Measurements from ENCODE around the gene CRYZ. TPM values are rescaled to one million over a fixed set of nuclear protein-coding genes. Genes with fewer than 3 reads are reported as not detected.

The CRYZ gene
- total RNA-seq (2012; rRNA removed), result 43.4 and 60.3 TPM in 2 replicates
- 31.4 and 40.6 TPM in 2 replicates for polyA plus RNA-seq (2012; rRNA removed)
- polyA plus RNA-seq (2012; cell fraction: cytosol; rRNA removed), result 7.4 and 9.0 TPM in 2 replicates
- 3.4 and 35.0 TPM in 2 replicates for polyA plus RNA-seq (2012; cell fraction: nucleus; rRNA removed; ENCODE audit: low replicate concordance)
- percentile 68 among the genes with signal in this experiment for Bru-seq, nascent RNA
- percentile 67 among the genes with signal in this experiment for BruChase-seq, experiment 1, labeled RNA remaining after a 6-hour chase
- BruChase-seq, experiment 2, labeled RNA remaining after a 2-hour chase, result percentile 65 among the genes with signal in this experiment
- long read RNA-seq, transcript CRYZ-201 (9 exons, 1,888 nt), result major isoform, 24 of 37 reads
- long read RNA-seq, transcript CRYZ-205 (10 exons, 2,301 nt), result minor isoform, 8 of 37 reads
- long read RNA-seq, partial matches to known transcripts, result 1 of 37 reads
- long read RNA-seq, other reads (novel, unspliced or antisense), result 3 of 37 reads

- H3K9ac ChIP-seq (ENCODE audit: low read depth, low read length), result peak within 1 kb of the TSS; percentile 97
Observed at GRCh38 chr1:74732960-74733603, at the start of gene CRYZ, which contains the start of gene TYW3. Gene CRYZ, minus strand, starts transcription at chr1:74733050. Its CDS starts 8,229 bp downstream, at chr1:74724821. Gene TYW3, plus strand, starts transcription at chr1:74733152. Its CDS starts 93 bp downstream, at chr1:74733245.

More at GRCh38 chr1:74732960-74733603, at the start of gene CRYZ, which contains the start of gene TYW3:
- in situ Hi-C loops (cut with MboI; ENCODE audit: low sequenced_read_pairs), result loop anchor here (25.0 kb wide), 1 partner anchor 546 kb away; the partner anchor contains the start of genes FPGT and LRRIQ3
- WGBS, 2 experiments (ENCODE audit: extremely low coverage in 2 of 2, insufficient read length in 1 of 2), result 0% methylated on average over 7 of the region's 30 CpGs; no CpG with 5 or more reads in 1 of the 2 experiments
- intact Hi-C loops (cut with micrococcal nuclease), result loop anchor here (10.0 kb wide), 1 partner anchor 148 kb away; no protein-coding TSS in a partner anchor
- dilution Hi-C loops (cut with HindIII; ENCODE audit: low sequenced_read_pairs, unreplicated experiment), result no loop called here
- Histone ChIP-seq H4K5ac (ENCODE audit: low read depth, low read length) (peak within 1 kb of the TSS; percentile 85), H3K18ac (ENCODE audit: low read depth, low read length) (peak within 1 kb of the TSS; percentile 62), H2AK5ac (ENCODE audit: low read depth, low read length) (peak within 1 kb of the TSS; percentile 90), H3K27me3 (ENCODE audit: control insufficient read depth, insufficient read depth, low read length) (no peaks in the 10 kb centered on the region), H2BK20ac (ENCODE audit: low read depth, low read length) (peak within 1 kb of the TSS; percentile 35; the same call in 1 of the 2 replicates), H3K27ac (ENCODE audit: insufficient read depth, low read length) (peak within 1 kb of the TSS; percentile 93), H3K9me1 (ENCODE audit: insufficient read depth, low read length) (peaks cover 3% of the 10 kb centered on the region), H4K8ac (ENCODE audit: low read depth in 2 of 2, low read length in 2 of 2) (peak within 1 kb of the TSS; percentile 92 to 98), H3K14ac (replicated peaks; ENCODE audit: low read depth, low read length) (peak within 1 kb of the TSS; percentile 94), H2BK5ac (ENCODE audit: low read depth, low read length, poor library complexity, severe bottlenecking) (peak within 1 kb of the TSS; percentile 82), H2AK9ac (replicated peaks; ENCODE audit: low read depth, low read length, poor library complexity) (peak within 1 kb of the TSS; percentile 89), H2AFZ (replicated peaks; ENCODE audit: low read length, poor library complexity) (peak within 1 kb of the TSS; percentile 97), H2BK15ac (ENCODE audit: low read depth, low read length) (peak within 1 kb of the TSS; percentile 85; the same call in 1 of the 3 replicates), H2BK120ac (ENCODE audit: low read depth, low read length) (peak within 1 kb of the TSS; percentile 80), H3K4me3 (ENCODE audit: insufficient read depth, low read depth, low read length) (peak within 1 kb of the TSS; percentile 71), H3K56ac (ENCODE audit: extremely low read depth, insufficient read depth, low read length) (peak within 1 kb of the TSS; percentile 97), H3K36me3 (ENCODE audit: control insufficient read depth, insufficient read depth, low read length) (peaks cover 8% of the 10 kb centered on the region), H3K4me2 (ENCODE audit: low read depth, low read length) (peak within 1 kb of the TSS; percentile 90), H3K4ac (ENCODE audit: low read depth, low read length) (peak within 1 kb of the TSS; percentile 94), H4K20me1 (ENCODE audit: insufficient read depth, low read length) (peaks cover 3% of the 10 kb centered on the region; the same call in 1 of the 2 replicates), H3K23ac (ENCODE audit: low read depth, low read length) (peak within 1 kb of the TSS; percentile 94), H3K79me1 (ENCODE audit: low read depth in 1 of 2, low read length in 2 of 2) (peaks cover 25 to 54% of the 10 kb centered on the region in 2 experiments), H4K91ac (ENCODE audit: insufficient read depth, low read depth, low read length) (peak within 1 kb of the TSS; percentile 97), H3K9me3 (ENCODE audit: control insufficient read depth, insufficient read depth, low read length) (no peaks in the 10 kb centered on the region), H3K4me1 (ENCODE audit: control insufficient read depth, insufficient read depth, low read length) (peaks cover 12% of the 10 kb centered on the region)
- ChIA-PET POLR2A (ENCODE audit: unreplicated experiment) (interaction anchor here (0.6 kb wide), 1 partner anchor 171 kb away, joined by 3 read pairs; no protein-coding TSS in a partner anchor), CTCF (interaction anchor here (0.7 to 2.7 kb wide), 10 partner anchors 11 to 362 kb away, joined by 3 to 13 read pairs (median 4); no protein-coding TSS in a partner anchor)
- TF ChIP-seq MXI1 (IDR thresholded peaks at IDR 0.05; ENCODE audit: borderline replicate concordance, low read depth, low read length) (peak; percentile 89), SMC3 (IDR thresholded peaks at IDR 0.05; ENCODE audit: low read depth, low read length) (no peak), RFX5 (IDR thresholded peaks at IDR 0.05; ENCODE audit: low read depth, low read length) (no peak), CEBPB (IDR thresholded peaks at IDR 0.05; ENCODE audit: low read depth, low read length) (0 out of 2 replicates have a peak, but pooled peaks have one; percentile 7), POLR2A (IDR thresholded peaks at IDR 0.05; ENCODE audit: low read depth, low read length) (peak; percentile 79), MAZ (IDR thresholded peaks at IDR 0.05; ENCODE audit: borderline replicate concordance, low read depth, low read length) (peak; percentile 69; the same call in 1 of the 2 replicates), FOS (IDR thresholded peaks at IDR 0.05; ENCODE audit: low read depth, low read length) (no peak), USF2 (IDR thresholded peaks at IDR 0.05; ENCODE audit: low read depth, low read length) (no peak), RCOR1 (IDR thresholded peaks at IDR 0.05; ENCODE audit: insufficient replicate concordance, low read length) (no peak), BHLHE40 (IDR thresholded peaks at IDR 0.05; ENCODE audit: low read depth, low read length) (no peak), ELK1 (IDR thresholded peaks at IDR 0.05; ENCODE audit: borderline replicate concordance, low read depth, low read length) (no peak)
- BruUV-seq (replicated peaks), result no TSS peak
- ATAC-seq (ENCODE audit: low read depth), result peak; percentile 92
- DNase-seq, result peak; percentile 92

Data from IMR-90 (cell line).